ENCODE results near the gene CNTFR.

The CNTFR gene

DNA sequence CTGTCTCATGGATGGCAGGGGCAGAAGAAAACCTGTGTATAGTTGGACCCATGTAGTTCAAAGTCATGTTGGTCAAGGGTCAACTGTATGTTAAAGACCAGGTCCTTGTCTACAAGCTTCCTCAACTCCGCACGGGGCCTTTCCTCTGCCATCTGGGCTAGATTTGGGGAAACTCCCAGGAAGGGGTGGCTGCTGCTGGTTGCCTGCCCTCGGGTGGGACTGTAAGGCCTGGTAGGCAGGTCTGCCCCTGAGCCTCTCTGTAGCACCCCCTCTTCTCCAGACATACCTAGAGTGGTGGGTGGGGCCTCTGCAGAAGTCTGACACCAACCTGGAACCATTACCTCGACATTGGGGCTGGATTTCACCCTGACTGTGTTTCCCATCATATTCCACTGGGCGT is 82.0 kb downstream of the CNTFR start:
- DNase-seq (ENCODE audit: low read depth in 2 of 2) = no peak

DNA sequence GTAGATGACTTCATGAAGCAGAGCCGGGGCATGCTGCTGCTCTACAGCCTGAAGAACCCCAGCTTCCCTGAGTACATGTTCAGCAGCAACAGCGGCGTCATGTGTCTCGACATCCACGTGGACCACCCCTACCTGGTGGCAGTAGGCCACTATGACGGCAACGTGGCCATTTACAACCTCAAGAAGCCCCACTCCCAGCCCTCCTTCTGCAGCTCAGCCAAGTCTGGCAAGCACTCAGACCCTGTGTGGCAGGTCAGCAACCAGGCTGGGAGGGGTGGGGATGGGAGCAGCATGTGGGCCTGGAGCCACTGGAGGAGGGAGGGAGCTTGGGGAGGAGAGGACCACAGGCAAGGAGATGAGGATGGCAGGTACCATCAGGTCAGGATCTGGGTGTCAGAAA is 82.9 kb downstream of the CNTFR start:
- no peak for DNase-seq (ENCODE audit: low read depth in 2 of 2)

DNA sequence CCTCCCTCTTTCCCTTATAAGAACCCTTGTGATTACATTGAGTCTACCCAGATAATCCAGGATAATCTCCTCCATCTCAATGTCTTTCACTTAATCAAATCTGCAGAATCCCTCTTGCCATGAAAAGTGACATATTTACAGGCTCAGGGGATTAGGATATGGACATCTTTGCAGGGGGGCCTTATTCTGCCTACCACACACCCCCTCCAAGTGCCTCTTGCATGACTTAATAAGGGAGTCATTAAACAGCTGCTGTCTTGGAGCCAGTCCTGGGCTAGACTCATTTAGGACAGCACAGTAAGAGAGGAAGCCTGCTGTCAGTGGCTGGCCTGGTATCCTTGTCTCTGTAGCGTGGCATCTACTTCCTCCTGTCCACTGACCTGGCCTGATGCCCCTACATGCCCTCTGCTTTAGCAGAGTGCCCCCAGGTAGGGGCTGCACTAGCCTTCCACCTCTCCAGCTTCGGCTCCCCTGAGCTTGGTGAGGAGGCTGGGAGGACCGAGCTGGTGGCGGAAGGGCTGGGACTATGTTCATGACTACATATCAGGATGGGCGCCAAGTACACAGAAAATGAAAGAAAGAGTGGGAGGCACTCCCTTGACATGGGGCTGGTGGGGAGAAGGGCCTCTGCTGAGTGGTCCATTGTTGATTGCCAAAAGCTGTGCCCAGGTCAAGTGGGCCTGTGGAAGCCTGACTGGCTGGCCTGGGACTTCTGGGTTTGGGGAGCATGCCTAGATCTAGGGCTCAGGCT is 84.0 kb downstream of the CNTFR start:
- DNase-seq (ENCODE audit: low read depth in 2 of 2) = no peak

DNA sequence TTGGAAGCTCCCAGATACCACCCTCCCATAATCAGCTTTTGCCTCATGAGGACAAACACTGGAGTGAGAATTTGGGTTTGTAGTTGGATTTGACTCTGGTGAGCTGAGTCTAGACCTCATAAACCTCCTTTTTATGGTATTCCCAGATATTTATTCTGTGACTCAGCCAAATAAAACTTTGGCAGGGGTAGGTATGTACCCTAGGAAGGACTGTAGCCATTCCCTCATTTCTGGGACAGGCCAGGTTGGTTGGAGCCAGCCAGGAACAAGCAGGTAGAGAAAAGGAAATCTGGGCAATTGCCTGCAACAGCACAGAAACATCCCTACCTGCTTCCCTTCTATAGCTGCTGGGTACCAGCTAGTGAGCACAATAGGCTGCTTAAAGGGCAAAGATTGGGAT is 86.1 kb downstream of the CNTFR start:
- DNase-seq (ENCODE audit: low read depth in 2 of 2) = no peak

DNA sequence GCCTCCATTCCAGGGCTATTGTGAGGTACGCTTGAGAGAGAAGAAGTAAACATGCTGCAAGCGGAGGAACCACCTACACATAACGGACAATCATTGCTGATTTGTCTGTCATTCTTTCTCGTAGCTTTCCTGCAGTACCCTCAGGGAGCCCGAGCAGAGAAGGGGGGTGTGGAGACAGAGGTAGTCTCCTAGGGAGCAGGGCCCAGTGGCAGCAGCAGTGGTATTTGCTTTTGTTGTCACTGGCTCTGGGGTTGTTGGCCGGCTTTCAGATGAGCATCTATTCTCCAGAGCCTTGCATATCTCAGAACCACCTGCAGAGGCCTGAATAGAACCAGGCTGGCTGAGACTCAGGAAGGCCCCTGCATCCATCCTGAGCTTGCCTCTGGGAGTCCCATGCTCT is 86.6 kb downstream of the CNTFR start:
- no peak for DNase-seq (ENCODE audit: low read depth in 2 of 2)

DNA sequence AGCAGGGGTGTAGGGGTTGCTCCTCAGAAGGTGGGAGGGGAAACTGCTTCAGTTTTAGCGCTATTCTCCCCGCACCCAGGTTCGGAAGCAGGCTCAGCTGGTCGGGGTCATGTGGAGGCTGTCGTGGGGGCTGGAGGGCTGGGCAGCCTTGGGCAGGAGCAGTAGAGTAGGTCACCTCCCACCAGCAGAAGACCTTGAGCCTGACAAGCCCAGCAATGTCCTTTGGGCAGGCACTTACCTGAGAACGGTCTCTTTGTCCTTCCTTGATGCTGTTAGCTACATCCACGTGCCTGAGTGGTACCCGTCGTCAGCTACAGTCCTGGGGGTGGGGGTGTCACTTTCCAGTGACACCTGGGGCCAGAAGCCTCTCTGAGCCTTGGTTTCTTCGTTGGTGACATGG is 87.1 kb downstream of the CNTFR start:
- no peak for DNase-seq (ENCODE audit: low read depth in 2 of 2)

DNA sequence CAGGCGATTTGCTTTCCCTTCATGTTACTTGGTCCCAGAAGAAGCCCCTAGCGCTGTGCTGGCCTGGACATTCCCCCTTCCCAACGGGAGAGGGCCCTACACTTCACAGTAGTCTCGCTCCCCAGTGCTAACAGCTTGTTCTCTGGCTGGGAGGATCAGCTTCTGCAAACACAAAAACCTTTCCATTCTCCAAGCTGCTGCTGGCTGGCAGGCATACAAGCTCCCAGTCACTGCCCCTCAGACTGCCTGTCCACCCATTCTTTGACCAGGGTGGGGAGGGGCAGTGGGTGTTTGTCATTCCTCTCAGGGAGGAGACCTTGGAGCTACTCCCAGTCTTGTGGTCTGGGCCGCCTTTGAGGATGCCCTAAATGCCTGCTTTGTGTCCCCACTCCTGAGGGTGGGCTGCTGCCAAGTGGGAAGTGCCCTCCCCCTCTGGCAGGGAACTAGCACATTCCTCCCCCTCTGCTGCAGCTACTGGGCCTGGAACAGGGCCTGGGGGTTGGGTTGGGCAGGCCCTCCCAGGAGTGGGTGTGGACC is 87.6 kb downstream of the CNTFR start:
- DNase-seq (ENCODE audit: low read depth in 2 of 2) = no peak

Measured in activated CD8-positive, alpha-beta memory T cell treated with anti-CD3 and anti-CD28 coated beads for 4 hours (primary cell).